ENCODE data around the gene RNF5. TPM values are rescaled to one million over a fixed set of nuclear protein-coding genes. Genes with fewer than 3 reads are reported as not detected.

Gene RNF5
- polyA plus RNA-seq, 1 donor from 2014 or later, result 369 TPM

DNA sequence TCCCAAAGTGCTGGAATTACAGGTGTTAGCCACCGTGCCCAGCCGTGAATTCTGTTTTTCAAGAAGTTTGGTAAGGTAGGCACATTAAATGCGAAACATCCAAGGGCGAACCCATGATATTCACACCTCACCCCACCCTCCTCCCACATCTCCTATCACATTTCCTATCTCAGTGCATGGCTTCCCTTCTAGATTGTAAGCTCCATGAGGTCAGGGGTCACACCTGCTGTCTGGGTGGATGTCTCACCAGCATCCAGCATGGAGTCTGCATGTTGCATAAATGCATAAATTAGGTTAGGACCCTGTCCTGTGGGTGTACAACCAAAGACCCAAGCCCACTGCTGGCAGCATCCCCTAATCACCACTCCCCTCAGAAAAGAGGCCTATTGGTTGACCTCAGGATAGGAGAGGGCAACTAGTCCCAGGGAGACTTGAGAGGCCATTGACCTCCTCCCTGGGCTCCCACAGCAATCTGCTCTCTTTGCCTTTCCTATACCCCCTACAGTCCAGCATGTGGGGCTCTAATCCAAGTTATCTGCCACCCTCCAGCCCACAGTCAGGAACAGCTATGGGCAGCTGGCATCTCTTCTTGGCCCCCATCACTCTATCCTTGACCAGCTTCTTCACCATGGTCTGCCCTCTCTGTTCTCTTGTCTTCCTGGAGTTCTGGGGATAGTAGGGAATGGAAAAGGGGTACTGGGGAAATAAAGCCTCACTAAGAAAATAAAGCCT, 30.6 kb upstream of the RNF5 start:
- Histone ChIP-seq H3K36me3 (ENCODE audit: insufficient read depth, low read length) (no peaks in the 10 kb centered on the region), H3K4me2 (ENCODE audit: low read length) (no peak overlapping the region), H3F3A (ENCODE audit: insufficient read depth, low read length, poor library complexity, severe bottlenecking) (no peaks in the 10 kb centered on the region), H3K27me3 (ENCODE audit: insufficient read depth, low read depth, low read length) (peaks cover 47% of the 10 kb centered on the region), H3K79me2 (replicated peaks; ENCODE audit: insufficient read depth, low read length) (no peaks in the 10 kb centered on the region), H3K27ac (ENCODE audit: low read length) (no peak overlapping the region), H4K20me1 (ENCODE audit: insufficient read depth) (no peaks in the 10 kb centered on the region), H2AFZ (ENCODE audit: low read depth, low read length) (no peak overlapping the region), H3K9ac (ENCODE audit: low read length) (no peak overlapping the region), H3K9me2 (ENCODE audit: insufficient read depth, low read length) (no peaks in the 10 kb centered on the region), H3K9me3 (ENCODE audit: low read length) (no peaks in the 10 kb centered on the region), H3K4me3 (ENCODE audit: low read length) (no peak overlapping the region)
- TF ChIP-seq TAF1 (IDR thresholded peaks at IDR 0.05; ENCODE audit: low read depth) (no peak), POLR2AphosphoS5 (IDR thresholded peaks at IDR 0.05) (no peak), EZH2 (IDR thresholded peaks at IDR 0.05; ENCODE audit: borderline replicate concordance, insufficient read depth, low read length, poor library complexity, severe bottlenecking) (no peak), SMC3 (conservative IDR thresholded peaks at IDR 0.05; ENCODE audit: poor library complexity) (no peak), RAD21 (conservative IDR thresholded peaks at IDR 0.05) (no peak), EP300 (conservative IDR thresholded peaks at IDR 0.05; ENCODE audit: poor library complexity, severe bottlenecking) (no peak)
- TF ChIP-seq, protein P1, sequence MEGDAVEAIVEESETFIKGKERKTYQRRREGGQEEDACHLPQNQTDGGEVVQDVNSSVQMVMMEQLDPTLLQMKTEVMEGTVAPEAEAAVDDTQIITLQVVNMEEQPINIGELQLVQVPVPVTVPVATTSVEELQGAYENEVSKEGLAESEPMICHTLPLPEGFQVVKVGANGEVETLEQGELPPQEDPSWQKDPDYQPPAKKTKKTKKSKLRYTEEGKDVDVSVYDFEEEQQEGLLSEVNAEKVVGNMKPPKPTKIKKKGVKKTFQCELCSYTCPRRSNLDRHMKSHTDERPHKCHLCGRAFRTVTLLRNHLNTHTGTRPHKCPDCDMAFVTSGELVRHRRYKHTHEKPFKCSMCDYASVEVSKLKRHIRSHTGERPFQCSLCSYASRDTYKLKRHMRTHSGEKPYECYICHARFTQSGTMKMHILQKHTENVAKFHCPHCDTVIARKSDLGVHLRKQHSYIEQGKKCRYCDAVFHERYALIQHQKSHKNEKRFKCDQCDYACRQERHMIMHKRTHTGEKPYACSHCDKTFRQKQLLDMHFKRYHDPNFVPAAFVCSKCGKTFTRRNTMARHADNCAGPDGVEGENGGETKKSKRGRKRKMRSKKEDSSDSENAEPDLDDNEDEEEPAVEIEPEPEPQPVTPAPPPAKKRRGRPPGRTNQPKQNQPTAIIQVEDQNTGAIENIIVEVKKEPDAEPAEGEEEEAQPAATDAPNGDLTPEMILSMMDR (IDR thresholded peaks at IDR 0.05; ENCODE audit: poor library complexity, severe bottlenecking), result no peak

DNA sequence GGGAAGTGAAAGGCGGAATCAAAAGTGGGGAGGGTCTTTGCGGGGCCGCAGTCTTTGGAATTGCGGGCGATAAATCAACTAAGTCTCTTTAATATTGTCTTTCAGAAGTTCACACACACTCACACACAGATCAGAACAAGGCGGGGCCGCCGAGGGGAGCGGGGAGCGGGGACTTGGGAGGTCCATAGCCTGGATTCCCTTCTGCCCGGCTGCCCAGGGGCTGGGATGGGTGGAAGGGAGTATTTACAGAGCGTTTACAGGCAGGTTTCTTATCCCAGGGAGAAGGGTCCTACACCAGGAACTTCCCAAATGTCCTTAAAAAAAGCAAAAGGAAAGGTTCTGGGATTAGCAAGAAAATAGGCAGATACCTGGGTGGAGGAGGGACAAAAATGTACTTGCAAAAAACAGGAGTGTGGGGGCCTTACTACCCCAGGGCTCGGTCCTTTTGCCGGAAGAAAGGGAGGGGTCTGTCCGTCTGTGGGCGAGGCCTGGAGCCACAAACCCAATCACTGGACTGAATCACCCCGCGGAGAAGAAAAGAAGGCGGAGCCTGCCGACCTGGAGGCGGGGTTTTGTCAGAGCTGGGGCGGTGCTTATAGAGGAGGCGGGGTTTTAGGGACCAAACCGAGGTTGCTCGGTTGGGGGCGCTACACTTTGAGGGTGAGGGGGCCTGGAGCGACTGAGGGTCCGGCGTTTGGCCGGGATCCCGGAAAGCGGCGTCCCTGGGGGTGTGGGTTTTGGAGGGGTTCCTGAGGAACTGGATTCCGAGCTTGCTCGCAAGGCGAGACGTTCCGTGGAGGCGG, 29.7 kb upstream of the RNF5 start:
- peaks cover 47% of the 10 kb centered on the region for H3K27me3 ChIP-seq (ENCODE audit: insufficient read depth, low read depth, low read length)
- no peak overlapping the region for H3K27ac ChIP-seq (ENCODE audit: low read length)
- H4K20me1 ChIP-seq (ENCODE audit: insufficient read depth), result no peaks in the 10 kb centered on the region
- H3K9me3 ChIP-seq (ENCODE audit: low read length), result no peaks in the 10 kb centered on the region
- no peak overlapping the region for H2AFZ ChIP-seq (ENCODE audit: low read depth, low read length)
- H3K9ac ChIP-seq (ENCODE audit: low read length), result no peak overlapping the region
- no peak overlapping the region for H3K4me2 ChIP-seq (ENCODE audit: low read length)
- TF ChIP-seq SMC3 (conservative IDR thresholded peaks at IDR 0.05; ENCODE audit: poor library complexity), result no peak
- no peaks in the 10 kb centered on the region for H3K9me2 ChIP-seq (ENCODE audit: insufficient read depth, low read length)
- H3K4me3 ChIP-seq (ENCODE audit: low read length), result no peak overlapping the region
- H3K36me3 ChIP-seq (ENCODE audit: insufficient read depth, low read length), result no peaks in the 10 kb centered on the region
- H3K79me2 ChIP-seq (replicated peaks; ENCODE audit: insufficient read depth, low read length), result no peaks in the 10 kb centered on the region
- H3F3A ChIP-seq (ENCODE audit: insufficient read depth, low read length, poor library complexity, severe bottlenecking), result no peaks in the 10 kb centered on the region

DNA sequence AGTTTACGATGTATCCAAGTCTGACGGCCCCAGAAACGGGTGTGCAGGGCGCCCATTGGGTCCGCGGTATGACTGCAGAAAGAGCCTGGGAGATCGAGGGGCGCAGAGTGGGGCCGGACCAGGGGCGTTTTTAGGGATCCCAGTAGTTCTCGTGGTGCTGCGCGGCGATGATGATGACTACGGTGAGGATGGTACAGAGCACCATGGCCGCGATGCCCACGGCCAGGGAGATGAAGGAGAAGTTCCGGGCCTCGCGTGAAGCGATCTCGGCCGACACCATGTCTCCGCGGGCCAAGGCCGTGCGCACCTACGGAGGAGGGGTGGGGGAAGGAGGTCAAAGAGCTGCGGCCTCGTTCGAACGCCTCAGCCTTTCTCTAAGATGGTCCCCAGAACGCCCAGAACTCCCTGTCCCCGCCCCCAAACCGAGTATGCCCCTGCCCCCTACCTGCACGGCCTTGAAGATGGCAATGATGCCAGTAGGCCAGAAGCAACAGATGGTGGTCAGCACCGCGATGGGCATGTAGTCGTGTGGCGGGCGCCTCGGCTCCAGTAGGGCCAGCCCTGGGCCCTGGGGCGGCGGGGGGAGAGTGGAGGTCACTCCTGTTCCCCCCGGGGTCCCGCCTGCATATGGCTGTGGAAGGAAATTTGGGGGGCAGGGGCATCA, 29.0 kb upstream of the RNF5 start:
- no peak overlapping the region for H3K4me3 ChIP-seq (ENCODE audit: low read length)
- H3K36me3 ChIP-seq (ENCODE audit: insufficient read depth, low read length), result no peaks in the 10 kb centered on the region
- H3K79me2 ChIP-seq (replicated peaks; ENCODE audit: insufficient read depth, low read length), result no peaks in the 10 kb centered on the region
- H3K9ac ChIP-seq (ENCODE audit: low read length), result no peak overlapping the region
- peaks cover 47% of the 10 kb centered on the region for H3K27me3 ChIP-seq (ENCODE audit: insufficient read depth, low read depth, low read length)
- H3K9me3 ChIP-seq (ENCODE audit: low read length), result no peaks in the 10 kb centered on the region
- no peaks in the 10 kb centered on the region for H3K9me2 ChIP-seq (ENCODE audit: insufficient read depth, low read length)
- H3F3A ChIP-seq (ENCODE audit: insufficient read depth, low read length, poor library complexity, severe bottlenecking), result no peaks in the 10 kb centered on the region
- H3K4me2 ChIP-seq (ENCODE audit: low read length), result no peak overlapping the region
- no peak overlapping the region for H2AFZ ChIP-seq (ENCODE audit: low read depth, low read length)
- H3K27ac ChIP-seq (ENCODE audit: low read length), result no peak overlapping the region
- no peak for TF ChIP-seq MXI1 (conservative IDR thresholded peaks at IDR 0.05; ENCODE audit: poor library complexity, severe bottlenecking)
- TF ChIP-seq EP300 (conservative IDR thresholded peaks at IDR 0.05; ENCODE audit: poor library complexity, severe bottlenecking), result no peak
- TF ChIP-seq POLR2AphosphoS5 (IDR thresholded peaks at IDR 0.05), result no peak
- TF ChIP-seq SMC3 (conservative IDR thresholded peaks at IDR 0.05; ENCODE audit: poor library complexity), result no peak
- no peak for TF ChIP-seq TAF1 (IDR thresholded peaks at IDR 0.05; ENCODE audit: low read depth)
- TF ChIP-seq, protein P2, sequence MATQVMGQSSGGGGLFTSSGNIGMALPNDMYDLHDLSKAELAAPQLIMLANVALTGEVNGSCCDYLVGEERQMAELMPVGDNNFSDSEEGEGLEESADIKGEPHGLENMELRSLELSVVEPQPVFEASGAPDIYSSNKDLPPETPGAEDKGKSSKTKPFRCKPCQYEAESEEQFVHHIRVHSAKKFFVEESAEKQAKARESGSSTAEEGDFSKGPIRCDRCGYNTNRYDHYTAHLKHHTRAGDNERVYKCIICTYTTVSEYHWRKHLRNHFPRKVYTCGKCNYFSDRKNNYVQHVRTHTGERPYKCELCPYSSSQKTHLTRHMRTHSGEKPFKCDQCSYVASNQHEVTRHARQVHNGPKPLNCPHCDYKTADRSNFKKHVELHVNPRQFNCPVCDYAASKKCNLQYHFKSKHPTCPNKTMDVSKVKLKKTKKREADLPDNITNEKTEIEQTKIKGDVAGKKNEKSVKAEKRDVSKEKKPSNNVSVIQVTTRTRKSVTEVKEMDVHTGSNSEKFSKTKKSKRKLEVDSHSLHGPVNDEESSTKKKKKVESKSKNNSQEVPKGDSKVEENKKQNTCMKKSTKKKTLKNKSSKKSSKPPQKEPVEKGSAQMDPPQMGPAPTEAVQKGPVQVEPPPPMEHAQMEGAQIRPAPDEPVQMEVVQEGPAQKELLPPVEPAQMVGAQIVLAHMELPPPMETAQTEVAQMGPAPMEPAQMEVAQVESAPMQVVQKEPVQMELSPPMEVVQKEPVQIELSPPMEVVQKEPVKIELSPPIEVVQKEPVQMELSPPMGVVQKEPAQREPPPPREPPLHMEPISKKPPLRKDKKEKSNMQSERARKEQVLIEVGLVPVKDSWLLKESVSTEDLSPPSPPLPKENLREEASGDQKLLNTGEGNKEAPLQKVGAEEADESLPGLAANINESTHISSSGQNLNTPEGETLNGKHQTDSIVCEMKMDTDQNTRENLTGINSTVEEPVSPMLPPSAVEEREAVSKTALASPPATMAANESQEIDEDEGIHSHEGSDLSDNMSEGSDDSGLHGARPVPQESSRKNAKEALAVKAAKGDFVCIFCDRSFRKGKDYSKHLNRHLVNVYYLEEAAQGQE (IDR thresholded peaks at IDR 0.05; ENCODE audit: borderline replicate concordance), result no peak
- TF ChIP-seq RAD21 (conservative IDR thresholded peaks at IDR 0.05), result no peak
- TF ChIP-seq, protein P1 (IDR thresholded peaks at IDR 0.05; ENCODE audit: poor library complexity, severe bottlenecking), result no peak
- no peak for TF ChIP-seq EZH2 (IDR thresholded peaks at IDR 0.05; ENCODE audit: borderline replicate concordance, insufficient read depth, low read length, poor library complexity, severe bottlenecking)
- H4K20me1 ChIP-seq (ENCODE audit: insufficient read depth), result no peaks in the 10 kb centered on the region
